Ishikawa (cell line): ENCODE data around the gene HSH2D.

Experiments
- CEBPB ChIP-seq: IDR thresholded peaks from 2 replicates; pipeline ENCODE4 v1.6.1; 2012
- CREB1 ChIP-seq: IDR thresholded peaks from 2 replicates; pipeline ENCODE4 v1.6.1; 2012; ENCODE audit warnings: low read depth
- EGR1 ChIP-seq: IDR thresholded peaks from 2 replicates; pipeline ENCODE4 v1.6.1; 2012
- EP300 ChIP-seq: IDR thresholded peaks from 2 replicates; pipeline ENCODE4 v1.6.1; 2012; ENCODE audit warnings: borderline replicate concordance
- FOXM1 ChIP-seq: IDR thresholded peaks from 2 replicates; pipeline ENCODE4 v1.6.1; 2012; ENCODE audit warnings: low read depth, borderline replicate concordance
- NFIC ChIP-seq: IDR thresholded peaks from 2 replicates; pipeline ENCODE4 v1.6.1; 2012
- RAD21 ChIP-seq: IDR thresholded peaks from 2 replicates; pipeline ENCODE4 v1.6.1; 2012; ENCODE audit warnings: low read depth
- TAF1 ChIP-seq: IDR thresholded peaks from 2 replicates; pipeline ENCODE4 v1.6.1; 2012; ENCODE audit warnings: low read depth, mild to moderate bottlenecking
- TCF12 ChIP-seq: IDR thresholded peaks from 2 replicates; pipeline ENCODE4 v1.6.1; 2012; ENCODE audit warnings: low read depth
- TEAD4 ChIP-seq: IDR thresholded peaks from 2 replicates; pipeline ENCODE4 v1.6.1; 2012
- YY1 ChIP-seq: IDR thresholded peaks from 2 replicates; pipeline ENCODE4 v1.6.1; 2012; ENCODE audit warnings: low read depth
- ZBTB7A ChIP-seq: IDR thresholded peaks from 2 replicates; pipeline ENCODE4 v1.6.1; 2012; ENCODE audit warnings: low read depth
- TF ChIP-seq, protein P1 (sequence below): IDR thresholded peaks from 2 replicates; pipeline ENCODE4 v1.6.1; 2012
- TF ChIP-seq, protein P2 (sequence below): IDR thresholded peaks from 2 replicates; pipeline ENCODE4 v1.6.1; 2012
- TF ChIP-seq, protein P3 (sequence below): IDR thresholded peaks from 2 replicates; pipeline ENCODE4 v1.6.1; 2012; ENCODE audit warnings: low read depth, mild to moderate bottlenecking

HSH2D gene

DNA sequence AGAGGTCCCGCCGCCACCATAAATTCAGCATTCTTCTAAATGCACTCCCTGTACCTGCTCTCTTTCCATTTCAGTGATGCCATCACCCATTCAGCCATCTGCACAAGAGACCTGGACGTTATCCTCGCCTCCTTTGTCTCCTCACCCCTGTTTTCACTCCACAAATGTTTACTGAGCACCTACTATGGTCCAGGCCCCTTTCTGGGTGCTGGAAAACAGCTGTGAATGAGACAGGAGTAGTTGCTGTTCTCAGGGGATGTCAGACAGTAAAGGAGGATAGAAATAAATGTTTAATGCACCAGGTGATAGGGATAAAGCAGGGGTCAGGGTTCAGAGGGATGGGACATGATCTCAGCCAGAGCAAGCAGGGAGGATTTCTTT lies 57.5 kb downstream of the HSH2D start:
- TF ChIP-seq, protein P1, sequence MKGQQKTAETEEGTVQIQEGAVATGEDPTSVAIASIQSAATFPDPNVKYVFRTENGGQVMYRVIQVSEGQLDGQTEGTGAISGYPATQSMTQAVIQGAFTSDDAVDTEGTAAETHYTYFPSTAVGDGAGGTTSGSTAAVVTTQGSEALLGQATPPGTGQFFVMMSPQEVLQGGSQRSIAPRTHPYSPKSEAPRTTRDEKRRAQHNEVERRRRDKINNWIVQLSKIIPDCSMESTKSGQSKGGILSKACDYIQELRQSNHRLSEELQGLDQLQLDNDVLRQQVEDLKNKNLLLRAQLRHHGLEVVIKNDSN: no peak
- TF ChIP-seq RAD21 (no peak), NFIC (no peak), FOXM1 (no peak), YY1 (no peak), ZBTB7A (no peak), CREB1 (no peak), CEBPB (no peak), TCF12 (no peak), EP300 (no peak), EGR1 (no peak)
- TF ChIP-seq, protein P2, sequence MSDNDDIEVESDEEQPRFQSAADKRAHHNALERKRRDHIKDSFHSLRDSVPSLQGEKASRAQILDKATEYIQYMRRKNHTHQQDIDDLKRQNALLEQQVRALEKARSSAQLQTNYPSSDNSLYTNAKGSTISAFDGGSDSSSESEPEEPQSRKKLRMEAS: no peak
- TF ChIP-seq, protein P3, sequence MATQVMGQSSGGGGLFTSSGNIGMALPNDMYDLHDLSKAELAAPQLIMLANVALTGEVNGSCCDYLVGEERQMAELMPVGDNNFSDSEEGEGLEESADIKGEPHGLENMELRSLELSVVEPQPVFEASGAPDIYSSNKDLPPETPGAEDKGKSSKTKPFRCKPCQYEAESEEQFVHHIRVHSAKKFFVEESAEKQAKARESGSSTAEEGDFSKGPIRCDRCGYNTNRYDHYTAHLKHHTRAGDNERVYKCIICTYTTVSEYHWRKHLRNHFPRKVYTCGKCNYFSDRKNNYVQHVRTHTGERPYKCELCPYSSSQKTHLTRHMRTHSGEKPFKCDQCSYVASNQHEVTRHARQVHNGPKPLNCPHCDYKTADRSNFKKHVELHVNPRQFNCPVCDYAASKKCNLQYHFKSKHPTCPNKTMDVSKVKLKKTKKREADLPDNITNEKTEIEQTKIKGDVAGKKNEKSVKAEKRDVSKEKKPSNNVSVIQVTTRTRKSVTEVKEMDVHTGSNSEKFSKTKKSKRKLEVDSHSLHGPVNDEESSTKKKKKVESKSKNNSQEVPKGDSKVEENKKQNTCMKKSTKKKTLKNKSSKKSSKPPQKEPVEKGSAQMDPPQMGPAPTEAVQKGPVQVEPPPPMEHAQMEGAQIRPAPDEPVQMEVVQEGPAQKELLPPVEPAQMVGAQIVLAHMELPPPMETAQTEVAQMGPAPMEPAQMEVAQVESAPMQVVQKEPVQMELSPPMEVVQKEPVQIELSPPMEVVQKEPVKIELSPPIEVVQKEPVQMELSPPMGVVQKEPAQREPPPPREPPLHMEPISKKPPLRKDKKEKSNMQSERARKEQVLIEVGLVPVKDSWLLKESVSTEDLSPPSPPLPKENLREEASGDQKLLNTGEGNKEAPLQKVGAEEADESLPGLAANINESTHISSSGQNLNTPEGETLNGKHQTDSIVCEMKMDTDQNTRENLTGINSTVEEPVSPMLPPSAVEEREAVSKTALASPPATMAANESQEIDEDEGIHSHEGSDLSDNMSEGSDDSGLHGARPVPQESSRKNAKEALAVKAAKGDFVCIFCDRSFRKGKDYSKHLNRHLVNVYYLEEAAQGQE: no peak

DNA sequence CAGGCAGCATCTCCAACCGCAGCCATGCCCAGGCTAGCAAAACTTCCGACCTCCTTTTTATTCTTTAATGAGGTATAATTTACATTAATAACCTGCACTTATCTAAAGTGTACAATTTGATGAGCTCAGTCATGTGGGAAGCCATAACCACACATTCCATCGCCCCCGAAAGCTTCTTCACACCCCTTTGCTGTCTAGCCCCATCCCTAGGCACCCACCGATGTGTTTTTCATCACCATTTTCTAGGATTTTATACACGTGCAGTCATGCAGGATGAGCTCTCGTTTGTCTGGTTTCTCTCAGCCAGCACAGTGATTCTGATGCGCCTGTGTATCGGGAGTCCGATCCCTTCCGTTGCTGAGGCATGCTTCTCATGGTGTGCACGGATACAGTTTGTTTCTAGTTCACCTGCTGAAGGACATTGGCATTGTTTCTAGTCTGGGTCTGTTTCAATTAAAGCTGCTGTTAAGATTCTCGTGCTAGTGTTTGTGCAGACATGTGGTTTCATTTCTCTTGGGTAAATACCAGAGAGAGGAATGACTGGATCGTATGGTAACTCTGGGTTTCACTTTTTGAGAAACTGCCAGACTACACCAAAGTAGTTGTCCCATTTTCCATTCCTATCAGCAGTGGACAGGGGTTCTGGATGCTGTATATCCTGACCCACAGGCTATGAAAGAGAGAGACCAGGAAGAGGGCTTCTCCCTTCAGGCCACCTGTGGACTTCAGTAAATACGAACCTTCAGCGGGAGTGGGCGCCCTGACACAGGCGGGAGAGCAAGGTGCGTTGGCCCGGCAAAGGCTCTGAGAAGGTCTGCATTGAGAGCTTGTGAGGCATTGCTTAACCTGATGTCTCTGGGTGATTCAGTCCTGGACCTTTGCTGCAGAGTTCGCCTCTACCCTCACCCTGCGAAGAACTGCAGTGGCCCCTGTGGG lies 59.1 kb downstream of the HSH2D start:
- no peak for TF ChIP-seq ZBTB7A
- no peak for TF ChIP-seq CREB1
- no peak for TF ChIP-seq TAF1
- TF ChIP-seq YY1: no peak
- no peak for TF ChIP-seq FOXM1
- no peak for TF ChIP-seq NFIC
- no peak for TF ChIP-seq TEAD4
- TF ChIP-seq, protein P3: no peak
- TF ChIP-seq, protein P2: no peak
- no peak for TF ChIP-seq TCF12
- no peak for TF ChIP-seq RAD21

DNA sequence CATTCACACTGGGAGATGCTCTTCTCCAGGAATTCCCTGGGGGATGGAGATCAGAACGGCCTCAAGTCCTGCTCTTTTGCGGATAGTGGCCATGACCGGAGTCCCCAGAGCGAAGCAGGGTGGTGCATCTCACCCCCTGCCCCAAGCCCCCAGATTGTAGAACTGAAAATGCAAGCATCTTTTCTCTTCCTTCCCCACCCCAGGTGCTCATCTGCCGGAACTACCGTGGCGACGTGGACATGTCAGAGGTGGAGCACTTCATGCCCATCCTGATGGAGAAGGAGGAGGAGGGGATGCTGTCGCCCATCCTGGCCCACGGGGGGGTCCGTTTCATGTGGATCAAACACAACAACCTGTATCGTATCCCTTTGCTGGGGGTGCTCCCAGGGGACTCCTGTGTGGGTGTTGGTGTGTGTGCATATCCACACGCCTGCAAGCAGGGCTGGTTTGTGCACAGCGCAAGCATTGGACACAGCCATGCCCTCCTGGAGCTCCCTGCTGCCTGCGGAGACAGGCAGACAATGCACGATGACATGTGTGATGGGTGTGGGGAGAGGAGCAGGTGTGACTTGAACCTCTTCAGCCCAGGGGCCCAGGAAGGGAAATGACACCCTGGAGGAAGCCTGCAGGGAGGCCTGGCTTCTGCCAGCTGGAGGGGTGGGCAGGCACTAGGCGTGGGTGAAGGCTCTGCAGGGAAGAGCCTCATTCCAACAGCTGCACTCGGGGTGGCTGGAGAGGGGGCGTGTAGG lies 59.9 kb downstream of the HSH2D start:
- TF ChIP-seq RAD21 (no peak), FOXM1 (no peak)

DNA sequence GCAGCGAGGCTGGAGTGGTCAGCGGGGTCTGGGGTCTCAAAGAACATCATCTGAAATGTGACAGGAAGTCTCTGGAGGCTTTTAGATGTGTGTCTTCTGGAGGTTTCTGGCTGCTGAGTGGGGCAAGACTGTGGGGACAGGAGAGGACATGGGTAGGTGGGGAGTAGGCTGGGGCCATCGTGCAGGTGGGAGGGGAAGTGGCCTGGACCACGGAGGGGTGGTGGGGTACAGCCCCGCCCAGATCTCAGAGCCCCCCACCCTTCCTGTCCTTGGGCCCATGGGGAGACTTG lies 60.5 kb downstream of the HSH2D start:
- TF ChIP-seq ZBTB7A (no peak), RAD21 (no peak), FOXM1 (no peak), CEBPB (no peak), EGR1 (no peak), CREB1 (no peak)
- TF ChIP-seq, protein P3: no peak
- TF ChIP-seq, protein P1: no peak
